ENCODE results near the gene MCF2L2.
A peak's percentile ranks its signal among the peaks of the same experiment; 100 is the strongest.

Gene MCF2L2

GRCh38 chr3:183269345-183269744 lies 159.1 kb downstream of the MCF2L2 start:
- no peak for DNase-seq

- DNase-seq = no peak
Measured at GRCh38 chr3:183268366-183268765, 160.1 kb downstream of the MCF2L2 start.

GRCh38 chr3:183267140-183267539 lies 161.3 kb downstream of the MCF2L2 start:
- no peak for DNase-seq

GRCh38 chr3:183266454-183266853 lies 162.0 kb downstream of the MCF2L2 start:
- no peak for DNase-seq

- DNase-seq = peak in 2 of 51 donors; percentile 20 to 85
Measured at GRCh38 chr3:183265834-183266417, 162.5 kb downstream of the MCF2L2 start.

- peak in 17 of 51 donors; percentile 10 to 66 (median 31) for DNase-seq
Measured at GRCh38 chr3:183265157-183265642, 163.2 kb downstream of the MCF2L2 start.

- no peak for DNase-seq
Measured at GRCh38 chr3:183264268-183264667, 164.2 kb downstream of the MCF2L2 start.

- DNase-seq = no peak
Measured at GRCh38 chr3:183262875-183263378, 165.5 kb downstream of the MCF2L2 start.

- DNase-seq = no peak
Measured at GRCh38 chr3:183261151-183261724, 167.2 kb downstream of the MCF2L2 start.

- peak in 1 of 51 donors; percentile 19 for DNase-seq
Measured at GRCh38 chr3:183260167-183260904, 168.1 kb downstream of the MCF2L2 start.

GRCh38 chr3:183259621-183260020 lies 168.8 kb downstream of the MCF2L2 start:
- DNase-seq = no peak

GRCh38 chr3:183259087-183259486 lies 169.3 kb downstream of the MCF2L2 start:
- DNase-seq = no peak

GRCh38 chr3:183255348-183255730 lies 173.1 kb downstream of the MCF2L2 start:
- DNase-seq = no peak

GRCh38 chr3:183254487-183255347 lies 173.7 kb downstream of the MCF2L2 start:
- DNase-seq = peak in 1 of 51 donors; percentile 44

- peak in 30 of 51 donors; percentile 8 to 68 (median 38) for DNase-seq
Measured at GRCh38 chr3:183253528-183254486, 174.6 kb downstream of the MCF2L2 start.

GRCh38 chr3:183252973-183253527 lies 175.4 kb downstream of the MCF2L2 start, which contains the start of gene B3GNT5:
Gene B3GNT5 (plus strand): TSS chr3:183253253. CDS start chr3:183269799, 16,546 bp downstream.
- DNase-seq = peak in 1 of 51 donors; percentile 15

- DNase-seq = no peak
Measured at GRCh38 chr3:183252118-183252782, 176.2 kb downstream of the MCF2L2 start.

GRCh38 chr3:183249006-183249718 lies 179.3 kb downstream of the MCF2L2 start:
- peak in 1 of 51 donors; percentile 46 for DNase-seq
